ENCODE measurements around the gene PALB2. TPM values are rescaled to one million over a fixed set of nuclear protein-coding genes. Genes with fewer than 3 reads are reported as not detected.

The PALB2 gene
- polyA plus RNA-seq, 2 of the 4 experiments (the other 2 are of a cell fraction) = 13.9 to 17.4 TPM

DNA sequence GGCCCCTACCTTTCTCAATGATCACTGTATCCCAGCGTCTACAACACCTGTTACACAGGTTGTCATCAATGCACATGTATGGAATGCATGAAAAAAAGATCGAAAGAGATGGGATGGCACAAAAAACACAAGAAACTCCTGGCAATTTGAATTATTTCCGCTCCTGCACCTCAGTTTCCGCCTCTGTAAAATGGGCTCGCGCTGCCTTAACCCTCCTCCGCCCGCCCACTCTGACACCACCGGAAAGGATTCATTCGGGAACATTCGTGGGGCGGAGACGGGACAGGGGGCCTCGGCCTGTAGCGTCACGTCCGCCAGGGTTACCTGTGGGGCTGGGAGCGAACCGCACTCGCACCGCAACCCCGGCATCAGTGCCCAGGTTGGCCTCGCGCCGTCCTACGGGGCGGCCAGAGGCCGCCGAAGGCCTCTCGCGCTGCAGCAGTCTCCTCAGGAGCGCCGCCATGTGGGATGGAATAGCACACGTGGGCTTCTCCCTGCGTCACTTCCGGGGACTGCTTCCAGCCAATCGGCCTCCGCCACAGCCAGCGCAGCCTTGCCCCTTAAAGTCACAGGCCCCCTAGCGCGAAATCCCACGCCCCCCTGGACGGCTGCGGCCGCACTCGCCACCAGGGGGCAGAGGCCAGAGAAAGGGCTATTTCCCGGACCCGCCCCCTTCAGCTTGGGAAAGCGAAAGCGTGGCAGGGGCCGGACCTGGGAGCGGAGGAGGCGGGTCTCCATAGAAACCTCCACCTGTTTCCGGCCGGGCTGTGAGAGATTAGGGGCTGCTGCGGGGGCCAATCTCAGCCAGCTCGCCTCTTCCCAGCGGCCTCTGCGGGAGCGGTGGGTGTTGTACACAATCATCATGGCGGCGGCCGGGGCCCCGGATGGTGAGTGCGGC is 84.0 kb downstream of the PALB2 start, which contains the start of the genes EARS2 and UBFD1 (continued):
- TF ChIP-seq ELK1 (IDR thresholded peaks at IDR 0.05; ENCODE audit: low read depth, low read length) (no peak), EHMT2 (IDR thresholded peaks at IDR 0.05; ENCODE audit: low read depth) (no peak), RARB (CRISPR knock-in tag; IDR thresholded peaks at IDR 0.05) (0 out of 2 replicates have a peak, but pooled peaks have one; percentile 38), HDAC2 (IDR thresholded peaks at IDR 0.05) (peak; percentile 100), MAFK (IDR thresholded peaks at IDR 0.05; ENCODE audit: partially characterized antibody) (no peak), CHD2 (IDR thresholded peaks at IDR 0.05; ENCODE audit: low read length, partially characterized antibody) (no peak), NPAS2 (CRISPR knock-in tag; IDR thresholded peaks at IDR 0.05; ENCODE audit: borderline replicate concordance) (no peak), HEYL (CRISPR knock-in tag; IDR thresholded peaks at IDR 0.05) (peak; percentile 76; the same call in 1 of the 2 replicates), ZSCAN20 (CRISPR knock-in tag; IDR thresholded peaks at IDR 0.05) (peak; percentile 57; the same call in 1 of the 2 replicates), HOXB5 (CRISPR knock-in tag; IDR thresholded peaks at IDR 0.05) (peak; percentile 64; the same call in 1 of the 2 replicates), HES2 (IDR thresholded peaks at IDR 0.05) (no peak), EP300 (IDR thresholded peaks at IDR 0.05) (no peak), POLR2A (IDR thresholded peaks at IDR 0.05; ENCODE audit: low read length) (peak; percentile 57; the same call in 1 of the 2 replicates), RCOR1 (IDR thresholded peaks at IDR 0.05; ENCODE audit: low read depth, low read length) (peak; percentile 94; the same call in 1 of the 2 replicates), SMC3 (IDR thresholded peaks at IDR 0.05) (peak; percentile 69), ZFP36 (IDR thresholded peaks at IDR 0.05; ENCODE audit: borderline replicate concordance, partially characterized antibody) (peak; percentile 17)
- TF ChIP-seq, protein P1, sequence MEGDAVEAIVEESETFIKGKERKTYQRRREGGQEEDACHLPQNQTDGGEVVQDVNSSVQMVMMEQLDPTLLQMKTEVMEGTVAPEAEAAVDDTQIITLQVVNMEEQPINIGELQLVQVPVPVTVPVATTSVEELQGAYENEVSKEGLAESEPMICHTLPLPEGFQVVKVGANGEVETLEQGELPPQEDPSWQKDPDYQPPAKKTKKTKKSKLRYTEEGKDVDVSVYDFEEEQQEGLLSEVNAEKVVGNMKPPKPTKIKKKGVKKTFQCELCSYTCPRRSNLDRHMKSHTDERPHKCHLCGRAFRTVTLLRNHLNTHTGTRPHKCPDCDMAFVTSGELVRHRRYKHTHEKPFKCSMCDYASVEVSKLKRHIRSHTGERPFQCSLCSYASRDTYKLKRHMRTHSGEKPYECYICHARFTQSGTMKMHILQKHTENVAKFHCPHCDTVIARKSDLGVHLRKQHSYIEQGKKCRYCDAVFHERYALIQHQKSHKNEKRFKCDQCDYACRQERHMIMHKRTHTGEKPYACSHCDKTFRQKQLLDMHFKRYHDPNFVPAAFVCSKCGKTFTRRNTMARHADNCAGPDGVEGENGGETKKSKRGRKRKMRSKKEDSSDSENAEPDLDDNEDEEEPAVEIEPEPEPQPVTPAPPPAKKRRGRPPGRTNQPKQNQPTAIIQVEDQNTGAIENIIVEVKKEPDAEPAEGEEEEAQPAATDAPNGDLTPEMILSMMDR (IDR thresholded peaks at IDR 0.05) = peak; percentile 79

- Histone ChIP-seq H3K27ac (no peak overlapping the region), H3K4me1 (peaks cover 21% of the 10 kb centered on the region), H3K4me3 (no peak overlapping the region), H3K4me2 (no peak overlapping the region), H3K9me3 (no peaks in the 10 kb centered on the region)
- WGBS (ENCODE audit: missing lambda C conversion rate) = 100% methylated on average over 3 of the region's 3 CpGs
- ChIA-PET CTCF (interaction anchor here (0.5 to 1.5 kb wide), 4 partner anchors 14 to 28 kb away, joined by 3 to 6 read pairs (median 4); no protein-coding TSS in a partner anchor), POLR2A (interaction anchor here (0.9 kb wide), 1 partner anchor 14 kb away, joined by 3 read pairs; no protein-coding TSS in a partner anchor)
- TF ChIP-seq BHLHE40 (IDR thresholded peaks at IDR 0.05; ENCODE audit: low read depth, low read length) (no peak), HOXB5 (CRISPR knock-in tag; IDR thresholded peaks at IDR 0.05) (no peak), RNF2 (IDR thresholded peaks at IDR 0.05; ENCODE audit: borderline replicate concordance, low read depth) (no peak), ELK1 (IDR thresholded peaks at IDR 0.05; ENCODE audit: low read depth, low read length) (no peak), PBX3 (IDR thresholded peaks at IDR 0.05) (no peak), RFX5 (IDR thresholded peaks at IDR 0.05) (no peak), RAD21 (conservative IDR thresholded peaks at IDR 0.05 in 1 of 2, IDR thresholded peaks at IDR 0.05 in 1 of 2) (no peak), TP53 (CRISPR knock-in tag; IDR thresholded peaks at IDR 0.05) (no peak), PHF8 (IDR thresholded peaks at IDR 0.05; ENCODE audit: borderline replicate concordance, low read depth) (no peak), ZC3H11A (IDR thresholded peaks at IDR 0.05) (no peak), ESRRA (IDR thresholded peaks at IDR 0.05; ENCODE audit: borderline replicate concordance, low read length) (no peak), MYC (IDR thresholded peaks at IDR 0.05; ENCODE audit: borderline replicate concordance, low read length) (no peak), CEBPB (IDR thresholded peaks at IDR 0.05) (no peak), TFCP2L1 (CRISPR knock-in tag; IDR thresholded peaks at IDR 0.05) (no peak)
- TF ChIP-seq, protein P2, sequence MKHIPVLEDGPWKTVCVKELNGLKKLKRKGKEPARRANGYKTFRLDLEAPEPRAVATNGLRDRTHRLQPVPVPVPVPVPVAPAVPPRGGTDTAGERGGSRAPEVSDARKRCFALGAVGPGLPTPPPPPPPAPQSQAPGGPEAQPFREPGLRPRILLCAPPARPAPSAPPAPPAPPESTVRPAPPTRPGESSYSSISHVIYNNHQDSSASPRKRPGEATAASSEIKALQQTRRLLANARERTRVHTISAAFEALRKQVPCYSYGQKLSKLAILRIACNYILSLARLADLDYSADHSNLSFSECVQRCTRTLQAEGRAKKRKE (CRISPR knock-in tag; IDR thresholded peaks at IDR 0.05; ENCODE audit: low read depth) = no peak
- TF ChIP-seq, protein P3, sequence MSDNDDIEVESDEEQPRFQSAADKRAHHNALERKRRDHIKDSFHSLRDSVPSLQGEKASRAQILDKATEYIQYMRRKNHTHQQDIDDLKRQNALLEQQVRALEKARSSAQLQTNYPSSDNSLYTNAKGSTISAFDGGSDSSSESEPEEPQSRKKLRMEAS (IDR thresholded peaks at IDR 0.05) = no peak
- ATAC-seq = no peak
- no peak for FAIRE-seq
- DNase-seq (ENCODE audit: low read depth in 1 of 2, low spot score in 1 of 2) = no peak
Measured at GRCh38 chr16:23554536-23554935, 86.6 kb downstream of the PALB2 start.

All from A549 (cell line).